NT2/D1 (cell line): Measurements from ENCODE around the gene HPN.

Experiments
- SUZ12 ChIP-seq: IDR thresholded peaks from 2 replicates; pipeline ENCODE4 v1.6.1; 2011; ENCODE audit not compliant: insufficient read length, insufficient read depth; ENCODE audit errors: extremely low read depth
- YY1 ChIP-seq: IDR thresholded peaks from 2 replicates; pipeline ENCODE4 v1.6.1; 2011; ENCODE audit not compliant: insufficient read length, insufficient read depth
- ZNF274 ChIP-seq: IDR thresholded peaks from 2 replicates; pipeline ENCODE4 v1.6.1; 2011; ENCODE audit warnings: mild to moderate bottlenecking, low read depth, low read length

DNA sequence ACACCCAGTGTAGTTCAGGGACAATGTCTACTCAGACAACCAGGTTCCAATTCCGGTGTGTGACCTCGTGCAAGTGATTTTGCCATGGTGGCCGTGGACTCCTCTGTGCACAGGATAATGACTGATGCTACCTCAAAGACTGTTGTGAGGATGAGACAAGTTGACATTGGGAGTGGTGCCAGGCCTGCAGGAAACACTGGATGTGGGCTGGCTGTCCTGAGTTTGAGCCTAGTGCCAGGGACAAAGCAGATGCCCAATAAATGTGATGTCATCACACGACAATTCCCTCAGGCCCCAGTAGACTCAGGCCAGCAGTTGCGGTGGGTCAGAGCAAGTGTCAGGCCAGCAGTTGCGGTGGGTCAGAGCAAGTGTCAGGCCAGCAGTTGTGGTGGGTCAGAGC is 17.4 kb upstream of the HPN start:
- TF ChIP-seq ZNF274 (no peak), YY1 (no peak), SUZ12 (no peak)
